ENCODE results near the gene NAT10. TPM values are rescaled to one million over a fixed set of nuclear protein-coding genes. Genes with fewer than 3 reads are reported as not detected.

NAT10 gene
- total and polyA plus RNA-seq, 7 experiments from 2014 or later, result 33.8 to 104 (median 69.3) TPM

DNA sequence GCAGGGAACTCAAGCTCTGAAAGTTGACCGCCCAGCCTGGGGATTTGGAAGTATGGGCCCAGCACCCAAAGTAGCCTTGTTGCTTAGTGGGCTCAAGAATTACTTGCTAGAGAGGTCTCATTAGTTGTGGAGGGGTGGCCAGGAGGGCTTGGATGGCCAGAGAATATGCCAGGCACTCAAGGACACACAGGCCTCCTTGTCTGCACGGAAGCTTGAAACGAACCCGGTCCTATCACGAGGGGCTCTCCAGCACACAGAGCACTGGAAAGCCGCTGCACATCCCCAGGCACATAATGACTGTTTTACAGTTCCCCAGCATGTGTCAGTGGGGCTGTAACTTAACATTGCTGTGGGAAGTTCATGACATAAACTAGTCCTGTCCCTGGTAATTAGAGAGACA, 55.9 kb downstream of the NAT10 start:
- Histone ChIP-seq H3K4me3 (ENCODE audit: low read length) (no peak overlapping the region), H3K27me3 (ENCODE audit: control insufficient read depth in 2 of 2, insufficient read depth in 2 of 2, low read length in 2 of 2) (no peaks in the 10 kb centered on the region), H3K9me3 (ENCODE audit: control insufficient read depth in 2 of 3, low read length in 3 of 3) (no peaks in the 10 kb centered on the region), H3K36me3 (ENCODE audit: control insufficient read depth in 2 of 3, insufficient read depth in 3 of 3, low read length in 3 of 3) (no peaks in the 10 kb centered on the region), H3K4me1 (ENCODE audit: control insufficient read depth in 2 of 2, insufficient read depth in 2 of 2, low read length in 2 of 2) (no peaks in the 10 kb centered on the region), H3K27ac (ENCODE audit: low read depth, low read length) (no peak overlapping the region)
- no peak for DNase-seq
- ATAC-seq, result no peak
- Mint-ChIP-seq H3K4me1 (peaks cover 0 to 9% (median 0%) of the 10 kb centered on the region in 7 donors), H3K9me3 (no peaks in the 10 kb centered on the region), H3K27me3 (no peaks in the 10 kb centered on the region), H3K36me3 (peaks cover 0 to 3% (median 0%) of the 10 kb centered on the region in 5 donors), H3K4me3 (no peak overlapping the region), H3K27ac (peak overlapping the region in 1 of 9 donors; percentile 42)
- CTCF ChIA-PET, result interaction anchor here (1.0 kb wide), 1 partner anchor 18 kb away, joined by 4 read pairs; no protein-coding TSS in a partner anchor
- POLR2A ChIA-PET, result no interaction called here
- intact Hi-C loops (cut with micrococcal nuclease), result no loop called here

- ATAC-seq, result no peak
- Mint-ChIP-seq H3K27me3 (no peaks in the 10 kb centered on the region), H3K4me1 (peaks cover 0 to 9% (median 0%) of the 10 kb centered on the region in 7 donors), H3K9me3 (no peaks in the 10 kb centered on the region), H3K36me3 (peaks cover 0 to 3% (median 0%) of the 10 kb centered on the region in 5 donors), H3K4me3 (no peak overlapping the region), H3K27ac (peak overlapping the region in 1 of 9 donors; percentile 68)
- no peaks in the 10 kb centered on the region for H3K4me1 ChIP-seq (ENCODE audit: control insufficient read depth in 2 of 2, insufficient read depth in 2 of 2, low read length in 2 of 2)
- intact Hi-C loops (cut with micrococcal nuclease), result no loop called here
- no peak overlapping the region for H3K4me3 ChIP-seq (ENCODE audit: low read length)
- DNase-seq, result peak in 1 of 9 donors; percentile 44
- no peaks in the 10 kb centered on the region for H3K36me3 ChIP-seq (ENCODE audit: control insufficient read depth in 2 of 3, insufficient read depth in 3 of 3, low read length in 3 of 3)
- no peaks in the 10 kb centered on the region for H3K27me3 ChIP-seq (ENCODE audit: control insufficient read depth in 2 of 2, insufficient read depth in 2 of 2, low read length in 2 of 2)
- no peaks in the 10 kb centered on the region for H3K9me3 ChIP-seq (ENCODE audit: control insufficient read depth in 2 of 3, low read length in 3 of 3)
- no peak overlapping the region for H3K27ac ChIP-seq (ENCODE audit: low read depth, low read length)
- ChIA-PET POLR2A (no interaction called here), CTCF (no interaction called here)
These were observed 56.5 kb downstream of the NAT10 start for GRCh38 chr11:34161812-34162492.

GRCh38 chr11:34162493-34162820, 57.0 kb downstream of the NAT10 start:
- ChIA-PET CTCF (no interaction called here), POLR2A (no interaction called here)
- Histone ChIP-seq H3K4me1 (ENCODE audit: control insufficient read depth in 2 of 2, insufficient read depth in 2 of 2, low read length in 2 of 2) (no peaks in the 10 kb centered on the region), H3K36me3 (ENCODE audit: control insufficient read depth in 2 of 3, insufficient read depth in 3 of 3, low read length in 3 of 3) (no peaks in the 10 kb centered on the region), H3K27ac (ENCODE audit: low read depth, low read length) (no peak overlapping the region), H3K9me3 (ENCODE audit: control insufficient read depth in 2 of 3, low read length in 3 of 3) (no peaks in the 10 kb centered on the region), H3K27me3 (ENCODE audit: control insufficient read depth in 2 of 2, insufficient read depth in 2 of 2, low read length in 2 of 2) (no peaks in the 10 kb centered on the region), H3K4me3 (ENCODE audit: low read length) (no peak overlapping the region)
- Mint-ChIP-seq H3K27me3 (no peaks in the 10 kb centered on the region), H3K4me3 (no peak overlapping the region), H3K4me1 (peaks cover 0 to 9% (median 0%) of the 10 kb centered on the region in 7 donors), H3K36me3 (peaks cover 0 to 3% (median 0%) of the 10 kb centered on the region in 5 donors), H3K9me3 (no peaks in the 10 kb centered on the region), H3K27ac (no peak overlapping the region)
- DNase-seq, result no peak
- ATAC-seq, result no peak
- intact Hi-C loops (cut with micrococcal nuclease), result no loop called here

DNA sequence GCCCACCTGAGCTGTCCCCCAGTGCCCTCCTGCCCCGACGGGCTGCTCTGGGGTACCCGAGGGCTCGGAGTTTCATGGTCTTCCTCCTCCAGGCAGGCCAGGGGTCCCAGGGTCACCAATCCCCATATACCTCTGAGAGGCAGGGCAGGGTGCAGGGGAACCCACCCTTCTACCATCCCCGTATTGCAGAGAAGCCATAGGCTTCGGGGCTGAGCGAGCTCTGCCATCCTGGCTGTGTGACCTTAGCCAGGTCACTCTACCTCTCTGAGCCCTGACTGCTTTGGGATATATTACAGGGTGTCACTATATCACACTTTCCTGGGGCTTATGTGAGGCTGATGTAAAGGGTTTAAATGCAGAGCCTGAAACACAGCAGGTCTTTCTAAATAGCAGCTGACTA, 57.4 kb downstream of the NAT10 start:
- ChIA-PET POLR2A (no interaction called here), CTCF (no interaction called here)
- peaks cover 0 to 2% (median 0%) of the 10 kb centered on the region in 5 donors for H3K36me3 Mint-ChIP-seq
- H3K9me3 Mint-ChIP-seq, result no peaks in the 10 kb centered on the region
- H3K4me1 Mint-ChIP-seq, result peaks cover 0 to 9% (median 0%) of the 10 kb centered on the region in 7 donors
- H3K27ac ChIP-seq (ENCODE audit: low read depth, low read length), result no peak overlapping the region
- H3K4me3 ChIP-seq (ENCODE audit: low read length), result no peak overlapping the region
- no peaks in the 10 kb centered on the region for H3K27me3 ChIP-seq (ENCODE audit: control insufficient read depth in 2 of 2, insufficient read depth in 2 of 2, low read length in 2 of 2)
- H3K4me1 ChIP-seq (ENCODE audit: control insufficient read depth in 2 of 2, insufficient read depth in 2 of 2, low read length in 2 of 2), result no peaks in the 10 kb centered on the region
- ATAC-seq, result no peak
- no peaks in the 10 kb centered on the region for H3K36me3 ChIP-seq (ENCODE audit: control insufficient read depth in 2 of 3, insufficient read depth in 3 of 3, low read length in 3 of 3)
- no peaks in the 10 kb centered on the region for H3K9me3 ChIP-seq (ENCODE audit: control insufficient read depth in 2 of 3, low read length in 3 of 3)
- no peaks in the 10 kb centered on the region for H3K27me3 Mint-ChIP-seq
- intact Hi-C loops (cut with micrococcal nuclease), result no loop called here
- H3K4me3 Mint-ChIP-seq, result no peak overlapping the region
- DNase-seq, result no peak
- H3K27ac Mint-ChIP-seq, result no peak overlapping the region

- no peak for ATAC-seq
- ChIA-PET POLR2A (no interaction called here), CTCF (interaction anchor here (1.3 kb wide), 1 partner anchor 9 kb away, joined by 6 read pairs; no protein-coding TSS in a partner anchor)
- no peaks in the 10 kb centered on the region for H3K36me3 ChIP-seq (ENCODE audit: control insufficient read depth in 2 of 3, insufficient read depth in 3 of 3, low read length in 3 of 3)
- H3K4me1 ChIP-seq (ENCODE audit: control insufficient read depth in 2 of 2, insufficient read depth in 2 of 2, low read length in 2 of 2), result no peaks in the 10 kb centered on the region
- H3K9me3 ChIP-seq (ENCODE audit: control insufficient read depth in 2 of 3, low read length in 3 of 3), result no peaks in the 10 kb centered on the region
- Mint-ChIP-seq H3K36me3 (no peaks in the 10 kb centered on the region), H3K4me3 (no peak overlapping the region), H3K27me3 (no peaks in the 10 kb centered on the region), H3K4me1 (peaks cover 0 to 5% (median 0%) of the 10 kb centered on the region in 7 donors), H3K9me3 (no peaks in the 10 kb centered on the region), H3K27ac (no peak overlapping the region)
- no peak for DNase-seq
- H3K27ac ChIP-seq (ENCODE audit: low read depth, low read length), result no peak overlapping the region
- intact Hi-C loops (cut with micrococcal nuclease), result no loop called here
- no peak overlapping the region for H3K4me3 ChIP-seq (ENCODE audit: low read length)
- H3K27me3 ChIP-seq (ENCODE audit: control insufficient read depth in 2 of 2, insufficient read depth in 2 of 2, low read length in 2 of 2), result no peaks in the 10 kb centered on the region
These were observed 59.7 kb downstream of the NAT10 start for GRCh38 chr11:34165121-34165520.

DNA sequence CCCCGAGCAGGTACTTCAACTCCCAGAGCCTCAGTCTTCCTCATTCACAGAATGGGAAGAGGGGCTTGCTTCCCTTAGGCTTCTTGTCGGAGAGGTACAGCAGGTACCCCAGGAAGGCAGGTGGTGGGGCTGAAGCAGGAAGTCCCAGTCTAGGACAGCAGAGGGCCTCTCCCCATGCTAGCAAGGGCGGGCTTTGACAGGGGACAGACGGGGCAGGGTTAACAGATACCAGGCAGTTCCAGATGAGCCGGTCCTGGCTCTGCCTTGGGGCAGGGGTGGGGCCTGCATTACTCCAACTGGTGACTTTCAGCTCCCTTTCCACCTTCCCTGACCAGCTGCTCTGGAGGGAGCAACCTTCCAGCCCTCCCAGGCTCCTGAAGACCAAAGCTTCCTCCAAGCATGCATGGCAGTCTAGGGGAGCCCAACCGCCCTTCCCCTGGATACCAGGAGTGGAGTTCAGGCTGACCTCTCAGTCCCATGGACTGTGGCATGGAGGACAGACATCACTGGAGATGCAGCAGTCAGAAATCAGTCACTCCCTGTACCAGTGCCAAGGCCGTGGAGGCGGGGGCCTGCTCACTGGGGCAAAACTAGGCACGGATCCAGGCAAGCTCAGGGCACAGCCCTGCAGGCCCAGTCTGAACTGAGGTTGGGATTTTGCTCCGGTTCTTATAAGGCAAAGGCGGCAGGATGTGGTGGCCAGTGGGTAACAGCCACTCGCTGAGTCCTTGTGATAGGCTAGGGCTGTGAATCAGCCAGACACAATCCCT, 60.5 kb downstream of the NAT10 start:
- H3K4me3 ChIP-seq (ENCODE audit: low read length), result no peak overlapping the region
- H3K36me3 ChIP-seq (ENCODE audit: control insufficient read depth in 2 of 3, insufficient read depth in 3 of 3, low read length in 3 of 3), result no peaks in the 10 kb centered on the region
- no peak for ATAC-seq
- H3K9me3 ChIP-seq (ENCODE audit: control insufficient read depth in 2 of 3, low read length in 3 of 3), result no peaks in the 10 kb centered on the region
- H3K27ac ChIP-seq (ENCODE audit: low read depth, low read length), result no peak overlapping the region
- no peaks in the 10 kb centered on the region for H3K27me3 ChIP-seq (ENCODE audit: control insufficient read depth in 2 of 2, insufficient read depth in 2 of 2, low read length in 2 of 2)
- no peaks in the 10 kb centered on the region for H3K4me1 ChIP-seq (ENCODE audit: control insufficient read depth in 2 of 2, insufficient read depth in 2 of 2, low read length in 2 of 2)
- no peaks in the 10 kb centered on the region for H3K36me3 Mint-ChIP-seq
- CTCF ChIA-PET, result no interaction called here
- POLR2A ChIA-PET, result no interaction called here
- no peaks in the 10 kb centered on the region for H3K9me3 Mint-ChIP-seq
- H3K4me1 Mint-ChIP-seq, result peaks cover 0 to 5% (median 0%) of the 10 kb centered on the region in 7 donors
- intact Hi-C loops (cut with micrococcal nuclease), result no loop called here
- H3K27ac Mint-ChIP-seq, result no peak overlapping the region
- no peak overlapping the region for H3K4me3 Mint-ChIP-seq
- no peak for DNase-seq
- H3K27me3 Mint-ChIP-seq, result no peaks in the 10 kb centered on the region
